Ramos (cell line): ENCODE data around the gene MASP2.
"Not testable (repeated sequence)": the region's sequence is repeated elsewhere in the genome, so short reads cannot be mapped to it uniquely, and the experiment has no call there.

Experiments used
- in situ Hi-C: fragments of 300-500 bp; cut with MboI; formaldehyde crosslinking; loops from one replicate; pipeline ENCODE4 v1.14.3; 2022; ENCODE audit warnings: low sequenced_read_pairs; ENCODE audit not compliant: unreplicated experiment

Gene MASP2

GRCh38 chr1:11059155-11059967 is 12.3 kb upstream of the MASP2 start:
- in situ Hi-C loops = no loop called here

- in situ Hi-C loops = no loop called here
Measured at GRCh38 chr1:11058595-11059154, 11.6 kb upstream of the MASP2 start.

DNA sequence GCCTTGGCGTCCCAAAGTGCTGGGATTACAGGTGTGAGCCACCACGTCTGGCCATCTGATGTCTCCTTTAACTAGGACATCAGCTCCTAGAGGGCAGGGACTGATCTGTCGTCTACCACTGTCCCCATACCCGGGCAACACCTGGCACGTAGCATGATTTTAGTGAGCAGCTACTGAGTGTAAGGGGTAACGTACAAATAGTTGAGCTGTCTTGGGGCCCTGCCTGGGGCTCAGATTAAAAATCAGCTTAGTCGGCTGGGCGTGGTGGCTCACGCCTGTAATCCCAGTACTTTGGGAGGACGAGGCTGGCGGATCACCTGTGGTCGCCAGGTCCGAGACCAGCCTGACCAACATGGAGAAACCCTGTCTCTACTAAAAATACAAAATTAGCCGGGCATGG is 11.0 kb upstream of the MASP2 start:
- in situ Hi-C loops = no loop called here

- in situ Hi-C loops = no loop called here
Measured at GRCh38 chr1:11057477-11057876, 10.4 kb upstream of the MASP2 start.

- in situ Hi-C loops = no loop called here
Measured at GRCh38 chr1:11056504-11056903, 9.5 kb upstream of the MASP2 start.

GRCh38 chr1:11055676-11056075 is 8.6 kb upstream of the MASP2 start:
- in situ Hi-C loops = no loop called here

GRCh38 chr1:11054666-11055065 is 7.6 kb upstream of the MASP2 start:
- in situ Hi-C loops = no loop called here

GRCh38 chr1:11054181-11054580 is 7.1 kb upstream of the MASP2 start:
- in situ Hi-C loops = no loop called here

GRCh38 chr1:11053758-11054137 is 6.7 kb upstream of the MASP2 start:
- in situ Hi-C loops = no loop called here

- in situ Hi-C loops = no loop called here
Measured at GRCh38 chr1:11052839-11053757, 6.1 kb upstream of the MASP2 start.

- in situ Hi-C loops = no loop called here
Measured at GRCh38 chr1:11051781-11052511, 4.9 kb upstream of the MASP2 start.

GRCh38 chr1:11051121-11051520 is 4.1 kb upstream of the MASP2 start:
- in situ Hi-C loops = not testable (repeated sequence)

DNA sequence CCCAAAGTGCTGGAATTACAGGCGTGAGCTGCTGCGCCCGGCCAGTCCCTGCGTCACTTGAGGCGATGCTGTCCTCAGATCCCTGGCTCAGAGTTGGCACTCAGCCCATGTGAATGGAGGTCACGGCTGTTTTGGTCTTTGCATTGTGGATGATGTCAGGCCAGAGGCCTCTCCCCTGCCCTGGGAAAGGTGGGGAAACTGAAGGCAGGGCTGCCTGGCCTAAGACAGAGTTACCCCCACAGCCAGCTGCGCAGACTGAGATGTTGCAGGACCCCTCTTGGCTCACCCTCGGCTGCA is 821 bp downstream of the MASP2 start:
- in situ Hi-C loops = no loop called here

DNA sequence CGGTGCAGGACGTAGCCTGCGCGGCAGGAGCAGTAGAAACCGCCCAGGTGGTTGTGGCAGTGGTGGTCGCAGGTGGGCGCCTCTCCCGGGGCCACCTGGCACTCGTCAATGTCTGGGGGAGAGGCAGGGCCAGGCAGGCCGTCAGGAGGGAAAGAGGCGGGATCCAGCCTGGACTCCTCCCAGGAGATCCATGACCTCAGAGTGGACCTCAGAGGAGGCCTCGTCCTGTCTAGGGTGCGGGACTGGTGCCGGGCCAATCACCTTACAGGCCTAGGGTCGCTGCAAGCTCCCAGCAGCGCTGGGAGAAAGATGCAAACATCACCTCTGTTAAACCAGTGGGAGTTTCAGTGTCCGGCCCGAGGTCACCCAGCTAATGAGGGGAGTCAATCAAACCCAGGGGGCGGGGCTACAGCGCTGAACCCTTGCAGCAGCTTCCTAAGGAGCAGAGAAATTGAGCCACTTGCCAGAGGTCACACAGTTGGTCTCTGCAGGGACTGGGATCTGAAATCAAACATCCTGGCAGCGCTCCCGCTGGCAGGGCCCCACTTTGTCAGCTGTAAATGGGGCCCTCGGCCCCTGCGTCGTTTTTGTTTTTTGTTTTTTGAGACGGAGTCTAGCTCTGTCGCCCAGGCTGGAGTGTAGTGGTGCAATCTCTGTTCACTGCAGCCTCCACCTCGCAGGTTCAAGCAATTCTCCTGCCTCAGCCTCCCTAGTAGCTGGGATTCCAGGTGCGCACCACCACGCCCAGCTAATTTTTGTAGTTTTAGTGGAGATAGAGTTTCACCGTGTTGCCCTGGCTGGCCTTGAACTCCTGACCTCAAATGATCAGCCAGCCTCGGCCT is 1.4 kb downstream of the MASP2 start:
- in situ Hi-C loops = no loop called here

DNA sequence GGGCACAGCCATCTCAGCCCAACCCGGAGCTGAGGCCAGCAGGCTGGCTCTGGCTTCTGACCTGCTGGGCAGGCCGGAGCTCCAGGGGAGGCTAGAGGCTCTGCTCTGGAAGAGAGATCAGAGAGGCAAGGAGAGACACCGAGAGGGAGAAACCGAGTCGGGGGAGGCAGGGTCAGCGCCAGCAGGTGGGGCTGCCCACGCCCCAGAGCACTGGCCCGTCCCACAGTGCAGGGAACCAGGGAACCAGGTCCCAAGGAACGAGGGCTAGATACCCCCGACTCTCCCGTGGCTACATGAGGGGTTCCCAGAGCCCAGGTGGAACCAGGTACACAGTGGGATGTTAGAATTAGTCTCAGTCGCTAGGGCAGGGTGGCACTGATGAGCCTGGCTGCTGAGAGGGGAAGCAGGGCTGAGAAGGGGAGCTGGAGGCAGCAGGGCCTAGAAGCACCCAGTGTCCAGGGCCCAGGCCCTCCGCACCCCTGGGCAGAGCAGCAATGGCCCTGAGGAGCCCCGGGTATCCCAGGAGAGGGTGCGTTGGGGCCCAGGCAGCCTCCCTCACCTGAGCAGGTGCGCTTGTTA is 2.1 kb downstream of the MASP2 start:
- in situ Hi-C loops = no loop called here

GRCh38 chr1:11044086-11044848 is 2.8 kb downstream of the MASP2 start:
- in situ Hi-C loops = no loop called here

DNA sequence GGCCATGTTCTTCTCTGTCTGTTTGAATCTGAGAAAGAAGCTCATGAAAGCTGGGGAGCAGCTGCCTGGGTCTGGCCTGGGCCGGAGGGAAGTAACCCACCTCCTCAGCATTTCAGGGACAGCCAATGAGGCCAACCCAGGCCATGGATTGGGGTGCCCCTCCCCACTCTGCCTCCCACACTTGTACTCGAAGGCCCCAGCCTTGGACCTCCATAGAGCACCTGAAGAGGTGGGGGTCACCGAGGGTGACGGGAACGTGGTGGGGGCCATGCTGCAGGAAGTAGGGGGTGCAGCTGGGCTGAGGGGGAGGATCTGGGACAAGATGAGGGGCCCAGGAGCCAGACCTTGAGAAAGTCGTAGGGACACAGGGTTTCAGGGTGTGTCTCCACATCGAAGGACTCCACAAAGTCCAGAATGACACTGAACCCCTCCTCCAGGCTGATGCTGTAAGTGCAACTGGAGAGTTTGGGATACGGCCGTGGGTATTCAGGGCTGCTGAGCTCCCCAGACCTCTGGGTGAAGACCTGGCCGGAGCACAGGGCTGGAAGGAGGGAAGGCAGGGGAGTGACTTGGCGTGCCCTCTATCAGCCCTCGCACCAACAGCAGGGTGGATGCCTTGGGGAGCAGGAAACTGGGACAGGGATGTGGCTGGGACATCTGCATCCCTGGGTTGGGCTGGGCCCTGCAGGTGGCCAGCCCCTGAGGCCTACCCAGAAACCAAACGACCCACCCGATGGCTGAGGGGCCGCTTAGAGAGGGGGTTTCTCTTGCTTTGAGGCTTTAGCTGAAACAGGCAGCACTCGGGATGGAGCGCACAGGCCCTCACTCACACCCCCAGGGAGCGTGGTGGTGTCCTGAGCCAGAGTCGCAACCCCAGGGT is 3.8 kb downstream of the MASP2 start:
- in situ Hi-C loops = no loop called here

DNA sequence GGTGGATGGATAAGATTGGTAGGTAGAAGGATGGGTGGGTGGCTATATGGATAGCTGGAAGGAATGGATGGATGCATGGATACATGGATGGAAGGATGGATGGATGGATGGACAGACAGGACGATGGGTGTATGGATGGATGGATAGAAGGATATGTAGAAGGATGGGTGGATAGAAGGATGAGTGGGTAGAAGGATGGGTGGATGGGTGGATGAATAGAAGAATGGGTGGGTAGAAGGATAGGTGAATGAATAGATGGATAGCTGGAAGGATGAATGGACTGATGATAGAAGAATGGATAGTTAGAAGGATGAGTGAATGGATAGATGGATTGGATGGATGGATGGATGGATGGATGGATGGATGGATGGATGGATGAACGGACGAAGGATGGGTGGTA is 5.0 kb downstream of the MASP2 start:
- in situ Hi-C loops = no loop called here
